GM21515 (cell line): ENCODE measurements around the gene ARL6IP5.

Source experiments
- ATAC-seq: cut with Tn5 transposase; IDR thresholded peaks from one replicate; pipeline ENCODE4 v1.9.1; 2021; ENCODE audit not compliant: unreplicated experiment

Gene ARL6IP5

DNA sequence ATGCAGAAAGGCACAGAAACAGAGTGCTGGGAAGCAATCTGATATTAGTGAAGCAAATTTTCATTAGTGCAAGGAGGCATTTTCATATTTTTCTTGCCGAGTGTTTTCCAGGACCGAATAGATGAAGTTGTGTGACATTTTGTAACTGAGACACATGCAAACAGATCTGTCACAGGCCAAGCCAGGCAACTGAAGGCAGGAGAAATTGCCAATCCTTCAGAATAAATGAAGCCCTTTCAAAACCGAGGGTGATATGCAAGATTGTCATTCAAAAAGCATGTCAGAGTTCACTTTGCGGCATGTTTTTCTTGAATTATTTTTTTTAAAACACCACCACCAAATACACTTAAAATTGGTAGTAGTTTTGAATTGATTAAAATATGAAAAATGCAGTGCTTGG, 31.4 kb downstream of the ARL6IP5 start:
- ATAC-seq, result no peak

DNA sequence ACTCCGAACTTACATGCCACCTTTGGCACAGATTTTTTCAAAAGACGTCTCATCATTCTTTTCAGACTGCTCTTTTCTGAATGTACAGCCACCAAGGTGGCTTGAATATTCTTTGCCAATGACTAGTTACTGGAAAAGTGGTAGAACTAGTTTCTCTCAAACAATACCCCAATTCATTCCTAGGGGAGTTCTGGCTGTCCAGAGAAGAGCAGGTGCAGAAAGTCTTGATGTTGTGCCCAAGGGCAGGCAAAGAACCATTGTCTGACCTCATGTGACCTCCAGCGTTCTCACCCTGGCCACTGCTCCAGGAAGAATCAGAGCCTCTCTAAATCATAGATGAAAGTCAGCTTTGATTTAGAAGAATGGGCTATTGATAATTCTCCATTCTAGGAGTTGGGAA, 32.2 kb downstream of the ARL6IP5 start:
- ATAC-seq, result no peak

DNA sequence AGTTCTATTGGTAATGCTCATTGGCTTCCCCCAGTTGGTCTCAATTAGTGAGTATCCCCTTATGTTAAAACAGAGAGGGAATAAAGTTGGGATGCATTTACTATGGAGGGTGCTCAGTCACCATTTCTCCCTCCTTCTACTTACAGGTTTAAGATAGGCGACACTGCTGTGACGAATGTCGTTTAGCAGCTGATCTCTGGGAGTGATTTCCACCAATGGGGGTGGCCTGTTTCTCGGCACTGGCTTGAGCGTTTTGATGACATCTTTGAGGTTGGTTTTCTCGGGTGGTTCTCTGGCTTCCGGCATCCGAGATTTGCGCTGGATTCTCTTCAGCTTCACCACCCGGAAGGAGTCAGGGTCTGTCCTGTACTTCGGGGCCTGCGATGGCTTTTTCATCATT, 33.8 kb downstream of the ARL6IP5 start:
- no peak for ATAC-seq

DNA sequence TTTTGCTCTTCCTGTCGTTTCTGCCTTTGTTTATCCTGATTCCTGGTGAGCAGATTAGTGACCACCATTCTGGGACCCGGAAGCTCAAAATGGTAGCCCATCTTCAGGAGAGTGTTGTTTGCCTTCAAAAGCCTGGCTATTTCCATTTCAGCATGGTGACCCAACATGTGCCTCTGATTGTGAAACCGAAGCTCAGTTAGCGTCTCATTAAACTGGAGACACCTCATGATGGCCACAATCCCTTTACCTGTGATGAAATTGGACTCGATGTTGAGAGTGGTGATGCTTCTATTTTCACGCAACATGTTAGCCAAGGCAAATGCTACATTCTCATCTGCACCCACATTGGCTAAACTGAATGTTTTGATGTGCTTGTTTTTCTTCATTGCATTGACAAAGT, 34.4 kb downstream of the ARL6IP5 start:
- ATAC-seq, result no peak

DNA sequence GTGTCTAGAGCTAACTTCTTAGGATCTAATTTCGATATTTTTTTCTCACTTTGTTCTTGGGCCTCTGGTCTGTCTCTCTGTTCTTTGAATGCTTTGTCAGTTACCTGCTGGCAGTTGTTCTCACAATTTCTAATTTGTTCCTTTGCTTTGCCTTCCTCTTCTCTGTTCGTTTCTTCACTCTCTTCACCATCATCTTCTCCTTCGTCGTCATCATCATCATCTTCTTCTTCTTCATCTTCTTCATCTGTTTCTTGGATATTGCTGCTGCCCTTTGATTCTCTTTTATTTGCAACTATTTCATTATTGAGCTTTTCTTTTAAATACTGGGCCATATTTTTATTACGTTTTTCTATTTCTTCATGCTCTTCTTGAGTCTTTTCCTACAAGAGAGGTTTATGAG, 34.9 kb downstream of the ARL6IP5 start:
- no peak for ATAC-seq

DNA sequence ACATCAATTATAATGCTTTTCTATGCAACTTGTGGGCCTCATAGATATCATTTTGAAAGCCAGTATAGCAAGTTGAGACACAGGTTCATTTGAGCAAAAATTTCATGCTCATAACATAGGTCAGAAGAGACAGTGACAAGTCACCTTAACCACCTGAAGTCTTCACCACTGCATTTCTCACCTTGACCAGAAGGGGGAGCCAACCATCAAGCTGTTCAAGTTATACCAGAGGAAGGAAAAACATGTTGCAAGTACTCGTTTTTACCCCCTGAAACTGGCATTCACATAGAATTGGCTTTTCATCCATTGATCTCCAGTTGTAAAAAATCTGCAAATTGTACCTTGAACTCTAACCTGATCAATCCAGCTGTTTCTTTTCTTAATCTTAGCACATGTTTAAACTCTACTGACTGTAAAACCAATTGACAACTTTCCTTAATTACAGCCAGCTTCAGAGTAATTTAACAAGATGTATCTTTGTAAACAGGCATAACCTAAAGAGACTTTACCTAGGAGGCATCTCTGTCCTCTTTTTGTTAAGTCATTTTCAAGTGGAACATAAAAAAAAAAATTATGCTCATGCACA, 36.2 kb downstream of the ARL6IP5 start:
- ATAC-seq, result no peak

DNA sequence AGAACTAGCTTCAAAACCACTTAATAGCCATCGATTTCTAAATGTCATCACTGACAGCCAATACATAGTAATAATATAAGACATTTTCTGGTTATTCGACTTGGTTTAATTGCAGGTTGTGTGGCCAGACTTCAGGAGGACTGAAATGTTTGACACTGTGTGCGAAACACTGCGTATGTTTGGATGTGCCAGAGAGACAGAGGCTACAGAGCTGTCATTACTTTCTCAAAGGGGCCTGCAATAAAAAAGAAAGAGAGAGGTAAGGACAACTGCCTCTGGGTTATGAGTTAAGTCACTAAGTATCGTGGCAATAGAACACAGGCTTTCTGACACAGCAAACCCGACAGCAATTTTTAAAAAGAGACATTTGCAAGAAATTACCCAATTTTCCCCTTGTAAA, 36.8 kb downstream of the ARL6IP5 start:
- ATAC-seq, result no peak

DNA sequence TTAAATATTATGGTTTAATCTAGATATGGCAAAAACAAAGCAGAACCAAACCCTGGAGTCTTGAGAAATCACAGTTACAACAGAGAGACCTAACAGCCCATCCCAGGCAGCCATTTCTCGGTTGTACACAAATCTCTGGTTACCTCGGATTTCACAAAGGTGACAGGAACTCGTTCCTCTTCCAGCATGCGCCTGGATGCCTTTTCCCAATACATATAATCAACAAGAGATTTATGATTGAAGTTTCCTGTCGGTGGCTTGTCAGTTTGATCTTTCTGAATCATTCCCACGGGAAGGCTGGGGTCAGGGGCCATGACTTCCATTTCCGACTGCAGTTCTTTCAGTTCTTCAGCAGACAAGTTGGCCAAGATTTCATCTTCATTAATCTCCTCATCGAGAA, 37.2 kb downstream of the ARL6IP5 start:
- ATAC-seq, result no peak

DNA sequence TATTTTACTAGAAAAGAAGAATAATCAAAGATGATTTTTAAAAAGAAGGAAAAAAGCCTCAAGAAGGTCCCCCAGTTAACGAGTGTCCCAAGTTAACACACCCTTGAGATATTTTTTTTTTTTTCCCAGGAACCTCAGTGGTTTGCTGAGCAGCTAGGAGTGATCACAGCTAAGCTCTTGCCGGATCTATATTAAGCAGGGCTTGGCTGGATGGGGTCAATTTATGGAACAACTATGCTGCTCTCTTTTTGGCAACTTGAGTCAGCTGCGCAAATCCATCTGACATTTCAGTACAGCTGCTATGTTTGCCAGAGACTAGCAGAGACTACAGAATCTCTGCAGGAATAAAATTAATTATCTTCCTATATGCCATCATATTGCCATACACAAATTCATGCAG, 37.7 kb downstream of the ARL6IP5 start, which contains the start of gene LMOD3:
LMOD3 (minus strand) TSS at position 193 of the 400 bp plus-strand sequence. CDS start 209 bp downstream, outside the sequence.
- no peak for ATAC-seq

DNA sequence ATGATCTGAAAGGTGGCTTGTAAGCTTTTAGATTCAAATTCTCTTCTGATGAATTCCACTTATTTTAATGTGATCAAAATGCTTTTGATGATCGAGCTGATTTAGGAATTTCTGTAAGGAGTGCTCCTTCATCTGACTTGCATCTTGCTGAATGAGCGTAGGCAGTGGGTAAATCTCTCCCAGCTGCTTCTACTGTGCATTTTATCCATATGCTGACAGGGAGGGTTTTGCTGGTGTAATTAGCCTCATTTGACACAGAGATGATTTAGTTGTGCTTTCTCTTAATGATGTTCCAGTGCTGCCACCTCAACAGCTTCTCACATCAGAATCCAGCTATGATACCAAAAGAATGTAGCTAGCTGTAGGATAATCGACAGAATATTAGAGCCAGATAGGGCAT, 41.5 kb downstream of the ARL6IP5 start:
- ATAC-seq, result no peak

DNA sequence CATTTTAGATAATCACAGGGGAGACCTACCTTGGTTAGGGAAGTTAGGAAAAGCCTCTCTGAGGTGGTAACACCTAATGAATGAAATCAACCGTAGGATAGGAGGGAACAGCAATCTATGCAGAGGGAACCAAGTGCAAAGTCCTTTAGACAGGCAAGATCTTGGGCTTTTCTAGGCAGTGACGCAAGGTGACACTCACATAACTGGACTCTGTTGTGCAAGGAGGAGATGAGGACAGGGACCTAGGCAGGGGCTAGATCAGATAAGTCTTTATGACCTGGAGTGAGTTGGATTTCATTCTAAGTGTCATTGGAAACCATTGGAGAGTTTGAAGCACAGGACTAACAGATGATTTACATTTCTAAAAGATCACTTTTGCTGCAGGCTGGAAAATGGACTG, 42.3 kb downstream of the ARL6IP5 start:
- ATAC-seq, result no peak

DNA sequence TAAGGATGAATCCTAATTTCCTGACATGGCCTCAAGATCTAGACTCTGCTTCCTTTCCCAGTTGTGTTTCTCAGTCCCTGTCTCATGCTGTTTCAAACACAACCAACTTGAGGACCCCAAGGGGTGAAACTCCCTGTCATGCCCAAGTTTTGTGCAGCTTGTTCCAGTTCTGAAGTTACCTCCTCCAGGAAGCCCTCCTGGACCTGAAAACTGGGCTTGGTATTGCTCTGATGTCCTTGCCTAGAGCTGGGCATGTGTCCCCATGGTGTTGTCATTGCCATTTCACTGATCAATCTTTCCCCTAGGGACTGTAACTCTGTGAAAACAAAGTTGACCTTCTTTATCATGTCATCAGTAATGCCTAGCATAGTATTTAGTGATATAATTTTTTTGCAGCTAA, 43.8 kb downstream of the ARL6IP5 start:
- no peak for ATAC-seq

DNA sequence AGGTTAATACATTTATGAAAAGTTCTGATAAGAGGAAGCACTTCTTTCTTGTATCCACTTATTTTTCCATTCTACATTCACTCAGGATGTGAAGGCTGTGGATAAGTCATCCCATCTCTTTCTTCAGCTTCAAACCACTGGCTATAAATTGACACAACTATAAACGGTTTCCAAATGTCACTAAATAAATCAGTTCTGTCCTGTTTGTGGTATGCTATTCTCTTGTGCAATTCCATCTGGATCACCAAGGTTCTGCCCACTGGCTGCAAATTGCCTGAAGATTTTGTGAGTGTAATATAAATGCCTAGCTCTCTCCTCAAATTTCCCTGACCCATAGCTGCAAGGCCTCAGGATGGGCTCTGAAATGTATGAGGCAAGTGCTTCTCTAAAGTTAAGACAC, 44.8 kb downstream of the ARL6IP5 start:
- ATAC-seq, result no peak

DNA sequence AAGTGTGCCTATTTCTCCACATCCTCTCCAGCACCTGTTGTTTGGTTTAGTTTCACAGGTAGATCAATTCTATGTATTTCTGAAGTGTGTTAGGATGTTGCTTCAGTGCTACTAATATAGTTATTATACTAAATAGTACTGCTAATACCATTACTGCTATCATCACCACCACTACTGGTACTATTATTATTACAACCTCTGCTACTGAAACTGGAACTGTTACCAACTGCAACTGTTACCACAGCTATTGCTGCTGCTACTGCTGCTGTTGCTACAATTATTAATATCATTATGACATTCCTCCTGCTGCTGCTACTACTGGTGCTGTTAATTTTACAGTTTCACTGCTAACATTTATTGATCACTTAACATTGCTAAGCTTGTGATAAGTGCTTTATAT, 46.0 kb downstream of the ARL6IP5 start:
- peak; percentile 98 for ATAC-seq

DNA sequence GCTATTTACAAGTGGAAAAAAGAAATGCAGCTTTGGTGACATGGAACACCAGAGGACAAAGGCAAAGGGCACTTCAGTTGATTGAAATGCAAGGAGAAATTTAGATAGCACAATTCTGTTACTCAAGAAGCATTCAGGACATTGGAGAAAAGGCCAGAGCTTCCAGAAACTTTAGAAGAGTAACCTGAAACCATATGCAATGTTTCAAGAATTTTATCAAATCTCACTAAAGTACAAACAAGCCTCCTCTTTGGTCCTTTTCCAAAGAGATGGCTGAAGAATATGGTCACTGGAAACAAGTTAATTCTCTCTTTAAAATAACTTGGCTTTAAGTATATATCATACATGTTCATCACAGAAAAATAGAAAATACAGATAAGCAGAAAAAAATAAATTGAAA, 52.3 kb downstream of the ARL6IP5 start:
- no peak for ATAC-seq

DNA sequence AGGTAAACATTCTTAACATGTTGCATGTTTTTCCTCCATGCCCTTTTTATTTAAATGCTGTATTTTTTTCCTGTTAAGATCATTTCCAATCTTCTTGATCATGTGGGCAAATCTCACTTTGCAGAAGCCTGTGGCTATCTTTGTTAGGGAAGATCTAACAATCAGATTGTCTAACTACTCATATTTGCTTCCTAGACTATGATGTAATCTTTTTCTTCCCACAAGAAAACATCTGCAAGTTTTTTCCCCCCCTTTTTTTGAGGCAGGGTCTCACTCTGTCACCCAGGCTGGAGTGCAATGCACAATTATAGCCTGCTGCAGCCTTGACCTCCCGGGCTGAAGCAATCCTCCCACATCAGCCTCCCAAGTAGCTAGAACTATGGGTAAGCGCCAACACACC, 52.7 kb downstream of the ARL6IP5 start:
- no peak for ATAC-seq

DNA sequence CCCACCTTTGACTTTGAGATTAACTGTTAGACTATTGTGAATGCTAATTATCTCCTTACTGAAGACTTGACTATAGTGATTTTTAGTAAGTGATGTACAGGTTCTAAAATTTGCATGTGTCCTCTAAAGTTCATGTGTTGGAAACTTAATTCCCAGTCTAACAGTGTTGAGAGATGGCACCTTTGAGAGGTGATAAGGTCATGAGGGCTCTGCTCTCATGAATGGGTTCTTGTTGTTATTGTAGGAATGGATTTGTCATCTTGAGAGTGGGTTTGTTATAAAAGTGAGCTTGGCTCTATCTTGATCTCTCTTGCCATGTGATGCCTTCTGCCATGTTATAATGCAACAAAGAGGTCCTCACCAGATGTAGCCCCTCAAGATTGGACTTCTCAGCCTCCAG, 56.6 kb downstream of the ARL6IP5 start:
- no peak for ATAC-seq

DNA sequence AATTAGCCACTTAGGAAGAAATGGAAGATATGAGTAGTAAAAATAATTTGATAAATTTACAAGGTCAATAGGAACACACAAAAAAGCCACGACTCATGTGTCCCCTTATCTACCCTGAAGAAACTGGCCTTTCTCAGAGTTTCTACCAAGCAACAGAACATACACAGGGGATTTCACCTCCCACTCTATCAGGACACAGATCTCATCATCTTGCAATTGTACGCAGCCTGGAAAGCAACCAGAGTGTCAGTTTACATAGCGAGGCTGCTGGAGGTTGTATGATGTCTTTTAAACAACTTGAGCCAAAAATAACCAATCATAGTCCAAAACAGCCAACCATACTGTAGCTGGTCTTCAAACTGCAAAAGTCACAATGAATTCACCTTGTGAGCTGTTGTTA, 57.4 kb downstream of the ARL6IP5 start:
- ATAC-seq, result no peak

DNA sequence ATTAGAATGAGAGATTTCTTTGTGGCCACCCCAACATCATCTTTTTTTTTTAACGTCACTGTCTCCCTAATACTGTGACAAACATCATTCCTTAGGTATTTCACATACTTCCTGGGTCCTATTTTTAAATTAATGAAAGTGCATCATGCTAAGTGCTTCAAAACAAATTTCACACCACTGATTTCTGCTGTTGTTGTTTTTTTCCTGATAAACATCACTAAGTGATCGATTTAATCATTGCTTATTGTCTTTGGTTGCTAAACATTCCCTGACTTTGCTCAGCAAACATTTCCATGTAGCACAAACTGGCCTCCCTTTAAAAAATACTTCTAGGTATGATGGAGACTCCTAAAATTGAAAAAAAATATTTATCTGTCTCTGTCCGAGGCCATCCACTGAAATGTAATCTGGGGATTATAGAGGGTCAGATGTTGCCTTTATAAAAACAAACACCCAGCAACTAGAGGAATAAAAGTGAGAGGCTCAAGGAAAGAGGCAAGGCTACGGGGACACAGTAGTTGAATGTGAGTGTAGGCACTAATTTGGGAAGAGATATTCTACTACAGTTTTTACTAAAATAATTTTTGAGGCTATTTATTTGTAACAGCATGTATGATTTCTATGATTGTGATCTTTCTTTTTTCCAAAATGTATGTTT, 58.2 kb downstream of the ARL6IP5 start:
- no peak for ATAC-seq

DNA sequence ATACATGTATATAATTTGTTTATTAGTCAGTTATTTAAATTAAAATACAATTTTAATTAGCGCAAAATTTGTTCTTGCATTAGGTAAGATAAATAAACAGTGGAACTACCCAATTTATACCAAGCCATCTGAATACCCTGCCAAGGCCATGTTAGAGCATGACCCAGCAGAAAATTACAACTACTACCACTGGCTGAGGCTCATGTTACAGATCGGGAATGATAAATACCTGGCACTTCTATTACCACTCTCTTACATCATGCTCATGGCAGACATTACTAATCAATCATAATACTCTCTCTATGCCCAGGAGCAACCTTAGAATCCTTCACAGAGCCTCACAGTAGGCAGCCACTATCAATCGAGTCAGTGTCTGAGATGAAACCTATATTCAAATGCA, 58.9 kb downstream of the ARL6IP5 start:
- ATAC-seq, result no peak

DNA sequence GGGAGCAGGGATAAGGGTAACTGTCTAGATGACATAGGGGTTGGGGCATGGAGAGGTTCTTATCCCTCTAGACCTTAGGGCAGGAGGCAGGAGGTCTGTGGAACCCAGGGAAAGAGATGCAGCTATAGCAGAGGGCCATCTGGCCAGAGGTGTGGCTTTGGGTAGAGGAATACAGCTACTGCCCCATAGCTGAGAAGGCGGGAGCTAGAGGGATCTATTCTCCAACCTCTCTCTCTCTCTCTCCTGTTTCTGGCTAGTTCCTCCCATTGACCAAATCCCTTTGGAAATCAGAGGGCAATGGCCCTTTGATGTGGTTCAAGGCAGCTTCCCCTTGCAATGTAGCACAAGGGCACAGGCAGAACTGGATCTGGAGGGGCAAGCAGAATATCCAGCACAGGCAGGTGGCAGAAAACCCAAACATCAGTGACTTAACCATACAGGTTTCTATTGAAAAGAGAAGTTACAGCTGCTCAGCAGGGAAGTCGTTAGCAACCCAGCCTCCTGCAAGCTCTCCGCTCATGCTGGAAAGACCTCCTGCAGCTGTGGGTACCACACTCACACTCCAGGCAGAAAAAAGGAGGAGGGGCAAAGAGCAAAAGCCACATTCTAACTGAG, 60.0 kb downstream of the ARL6IP5 start:
- no peak for ATAC-seq

DNA sequence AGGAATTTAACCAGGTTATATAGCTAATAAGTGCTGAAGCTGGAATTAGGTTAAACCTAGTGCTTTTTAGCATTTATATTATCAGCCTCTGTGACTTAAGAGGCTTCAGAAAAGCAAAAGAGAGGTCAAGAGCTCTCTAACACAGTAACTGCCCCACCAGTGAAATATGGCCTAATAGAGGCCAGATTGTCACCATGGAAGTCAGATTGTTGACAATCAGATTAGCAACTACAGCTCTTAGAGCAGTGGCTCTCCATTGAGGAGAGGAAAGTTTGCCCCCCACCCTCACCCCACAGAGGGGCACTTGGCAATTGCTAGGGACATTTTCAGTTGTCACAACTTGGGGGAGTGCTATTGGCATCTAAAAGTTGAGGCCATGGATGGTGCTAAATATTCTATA, 61.0 kb downstream of the ARL6IP5 start:
- ATAC-seq, result no peak

DNA sequence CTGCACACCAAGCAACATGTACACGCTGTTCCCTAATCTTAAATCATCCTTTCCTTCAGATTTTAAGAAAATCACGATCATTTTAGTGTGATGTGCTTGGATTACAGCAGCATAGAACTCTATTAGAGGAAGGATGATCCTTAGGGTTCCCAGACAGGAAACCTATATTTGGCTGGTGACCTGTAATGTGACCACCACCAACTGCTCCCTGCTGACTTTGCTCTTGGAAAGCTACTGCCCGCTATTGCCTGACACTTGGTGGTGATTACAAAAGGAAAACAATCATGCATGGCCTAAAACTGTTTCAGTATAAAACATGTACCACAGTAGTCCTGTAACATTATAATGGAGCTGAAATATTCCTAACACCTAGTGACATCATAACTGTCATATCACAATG, 64.8 kb downstream of the ARL6IP5 start:
- no peak for ATAC-seq
